ENCODE results near the gene APBA3.

APBA3 gene

GRCh38 chr19:3716147-3716668, 45.3 kb downstream of the APBA3 start:
- DNase-seq (ENCODE audit: low spot score): no peak

GRCh38 chr19:3712663-3713611, 48.6 kb downstream of the APBA3 start:
- DNase-seq (ENCODE audit: low spot score): no peak

GRCh38 chr19:3710265-3710812, 51.2 kb downstream of the APBA3 start:
- no peak for DNase-seq (ENCODE audit: low spot score)

GRCh38 chr19:3708207-3708931, 53.1 kb downstream of the APBA3 start, which contains the start of gene TJP3:
TJP3 (plus strand) TSS chr19:3708384; CDS start chr19:3728433, 20,049 bp downstream.
- DNase-seq (ENCODE audit: low spot score): no peak

GRCh38 chr19:3707868-3708206, 53.7 kb downstream of the APBA3 start:
- no peak for DNase-seq (ENCODE audit: low spot score)

GRCh38 chr19:3701200-3701599, 60.3 kb downstream of the APBA3 start:
- DNase-seq (ENCODE audit: low spot score): no peak

Measured in hepatic stellate cell (primary cell).